OCI-LY1 (cell line): ENCODE measurements around the gene TESMIN.

ENCODE experiments used
- H2AFZ ChIP-seq: fragments of 200-600 bp; sonication (generic), shearing (Covaris generic); 2 replicates; pipeline ENCODE4 v1.6.0; 2014; ENCODE audit warnings: antibody characterized with exemption, mild to moderate bottlenecking, low read length
- H3F3A ChIP-seq: fragments of 200-600 bp; sonication (generic), shearing (Covaris generic); 2 replicates; pipeline ENCODE4 v1.6.0; 2014; ENCODE audit warnings: mild to moderate bottlenecking, antibody characterized with exemption, low read length, moderate library complexity; ENCODE audit not compliant: insufficient read depth
- H3K27ac ChIP-seq: fragments of 200-600 bp; sonication (generic); 2 replicates; pipeline ENCODE4 v1.5.1; 2014; ENCODE audit warnings: low read length, mixed run types, mild to moderate bottlenecking, low read depth; ENCODE audit not compliant: poor library complexity, severe bottlenecking
- H3K27me3 ChIP-seq: fragments of 200-600 bp; sonication (generic); 2 replicates; pipeline ENCODE4 v1.6.0; 2014; ENCODE audit warnings: antibody characterized with exemption, mild to moderate bottlenecking, low read length, moderate library complexity; ENCODE audit not compliant: insufficient read depth
- H3K36me3 ChIP-seq: fragments of 200-600 bp; sonication (generic); 2 replicates; pipeline ENCODE4 v1.6.1; 2014; ENCODE audit warnings: mild to moderate bottlenecking, antibody characterized with exemption, low read length, moderate library complexity, mixed read lengths; ENCODE audit not compliant: insufficient read depth
- H3K4me1 ChIP-seq: fragments of 200-600 bp; sonication (generic); 2 replicates; pipeline ENCODE4 v1.5.1; 2014; ENCODE audit warnings: mild to moderate bottlenecking, low read length, moderate library complexity; ENCODE audit not compliant: insufficient read depth, severe bottlenecking
- H3K4me2 ChIP-seq: fragments of 200-600 bp; sonication (generic), shearing (Covaris generic); 2 replicates; pipeline ENCODE4 v1.6.1; 2014; ENCODE audit warnings: low read length
- H3K4me3 ChIP-seq: fragments of 200-600 bp; sonication (generic); 2 replicates; pipeline ENCODE4 v1.5.1; 2014; ENCODE audit warnings: low read length, low read depth, mild to moderate bottlenecking, mixed read lengths; ENCODE audit not compliant: poor library complexity, severe bottlenecking
- H3K79me2 ChIP-seq: fragments of 200-600 bp; shearing (Covaris generic); 2 replicates; pipeline ENCODE4 v1.6.1; 2016; ENCODE audit warnings: mixed run types, low read length, mixed read lengths; ENCODE audit not compliant: insufficient read depth
- H3K9ac ChIP-seq: fragments of 200-600 bp; sonication (generic), shearing (Covaris generic); 2 replicates; pipeline ENCODE4 v1.6.1; 2014; ENCODE audit warnings: mild to moderate bottlenecking, low read length, mixed read lengths
- H3K9me2 ChIP-seq: fragments of 200-600 bp; sonication (generic), shearing (Covaris generic); 2 replicates; pipeline ENCODE4 v1.6.1; 2014; ENCODE audit warnings: low read depth, mild to moderate bottlenecking, low read length, mixed read lengths
- H3K9me3 ChIP-seq: fragments of 200-600 bp; shearing (Covaris generic); 2 replicates; pipeline ENCODE4 v1.6.1; 2014; ENCODE audit warnings: low read length, mixed read lengths
- H4K20me1 ChIP-seq: fragments of 200-600 bp; sonication (generic), shearing (Covaris generic); 2 replicates; pipeline ENCODE4 v1.6.0; 2016; ENCODE audit warnings: mild to moderate bottlenecking, low read length; ENCODE audit not compliant: insufficient read depth
- CTCF ChIP-seq: fragments of 200-600 bp; sonication (generic), shearing (Covaris generic); IDR thresholded peaks from 2 replicates; pipeline ENCODE4 v1.5.1; 2017; ENCODE audit warnings: mild to moderate bottlenecking, antibody characterized with exemption, low read length, moderate library complexity, mixed read lengths
- EZH2 ChIP-seq: fragments of 200-600 bp; sonication (generic), shearing (Covaris generic); IDR thresholded peaks from 2 replicates; pipeline ENCODE4 v1.8.0; 2017; ENCODE audit warnings: borderline replicate concordance, mixed run types, mild to moderate bottlenecking, antibody characterized with exemption, low read length, moderate library complexity, mixed read lengths

TESMIN gene

GRCh38 chr11:68734111-68734510 lies 17.2 kb downstream of the TESMIN start:
- no peaks in the 10 kb centered on the region for H3K79me2 ChIP-seq
- H3K9ac ChIP-seq, result no peak overlapping the region
- no peak overlapping the region for H2AFZ ChIP-seq
- no peaks in the 10 kb centered on the region for H3K9me2 ChIP-seq
- 0 out of 2 replicates have a peak, but pooled peaks cover 3% of the 10 kb centered on the region for H3K27me3 ChIP-seq
- H3K36me3 ChIP-seq, result no peaks in the 10 kb centered on the region
- H3K4me2 ChIP-seq, result no peak overlapping the region
- H3K4me1 ChIP-seq, result no peaks in the 10 kb centered on the region
- H3K4me3 ChIP-seq, result no peak overlapping the region
- no peaks in the 10 kb centered on the region for H3K9me3 ChIP-seq
- TF ChIP-seq CTCF (no peak), EZH2 (no peak)
- no peaks in the 10 kb centered on the region for H4K20me1 ChIP-seq
- H3F3A ChIP-seq, result no peaks in the 10 kb centered on the region
- H3K27ac ChIP-seq, result no peak overlapping the region

GRCh38 chr11:68727783-68728182 lies 23.5 kb downstream of the TESMIN start:
- Histone ChIP-seq H3F3A (no peaks in the 10 kb centered on the region), H3K4me3 (no peak overlapping the region), H4K20me1 (no peaks in the 10 kb centered on the region), H3K36me3 (no peaks in the 10 kb centered on the region), H2AFZ (no peak overlapping the region), H3K9me3 (no peaks in the 10 kb centered on the region), H3K9me2 (no peaks in the 10 kb centered on the region), H3K4me1 (no peaks in the 10 kb centered on the region), H3K4me2 (no peak overlapping the region), H3K27ac (no peak overlapping the region), H3K79me2 (no peaks in the 10 kb centered on the region), H3K27me3 (0 out of 2 replicates have a peak, but pooled peaks cover 7% of the 10 kb centered on the region), H3K9ac (no peak overlapping the region)
- no peak for TF ChIP-seq CTCF
- no peak for TF ChIP-seq EZH2

- no peaks in the 10 kb centered on the region for H3F3A ChIP-seq
- H3K4me3 ChIP-seq, result no peak overlapping the region
- no peaks in the 10 kb centered on the region for H3K9me2 ChIP-seq
- H3K36me3 ChIP-seq, result no peaks in the 10 kb centered on the region
- H3K4me1 ChIP-seq, result no peaks in the 10 kb centered on the region
- peaks cover 5% of the 10 kb centered on the region; the same call in 1 of the 2 replicates for H3K9me3 ChIP-seq
- H3K9ac ChIP-seq, result no peak overlapping the region
- H4K20me1 ChIP-seq, result no peaks in the 10 kb centered on the region
- H3K27ac ChIP-seq, result no peak overlapping the region
- H3K79me2 ChIP-seq, result no peaks in the 10 kb centered on the region
- peaks cover 11% of the 10 kb centered on the region; the same call in 1 of the 2 replicates for H3K27me3 ChIP-seq
- H3K4me2 ChIP-seq, result no peak overlapping the region
- no peak overlapping the region for H2AFZ ChIP-seq
- TF ChIP-seq EZH2, result no peak
- no peak for TF ChIP-seq CTCF
Observed at GRCh38 chr11:68724293-68724692, 27.0 kb downstream of the TESMIN start.
